Memory B cell (primary cell): ENCODE results near the gene CTXN3.

ENCODE experiments used
- ATAC-seq: fragments of 150-1000 bp; cut with Tn5 transposase; 2 replicates; pipeline ENCODE4 v1.10.0; 2021; ENCODE audit warnings: low read depth, mild to moderate bottlenecking, moderate library complexity
- DNase-seq, 2 donors: peaks; one replicate each; pipeline ENCODE4 v3.0.0; 2022; ENCODE audit warnings: low spot score in 2 of 2
- H3K27ac Mint-ChIP-seq: one replicate; pipeline ENCODE4 v1.8.0; 2022; ENCODE audit warnings: mild to moderate bottlenecking, moderate library complexity, mixed read lengths
- H3K27me3 Mint-ChIP-seq: one replicate; pipeline ENCODE4 v1.8.0; 2022; ENCODE audit warnings: mixed read lengths
- H3K36me3 Mint-ChIP-seq: one replicate; pipeline ENCODE4 v1.8.0; 2022; ENCODE audit warnings: mild to moderate bottlenecking, mixed read lengths
- H3K4me1 Mint-ChIP-seq: one replicate; pipeline ENCODE4 v1.8.0; 2022; ENCODE audit warnings: mixed read lengths
- H3K4me3 Mint-ChIP-seq: one replicate; pipeline ENCODE4 v1.8.0; 2022; ENCODE audit warnings: mild to moderate bottlenecking, moderate library complexity, mixed read lengths
- H3K9me3 Mint-ChIP-seq: one replicate; pipeline ENCODE4 v1.8.0; 2022; ENCODE audit warnings: mixed read lengths

The CTXN3 gene

GRCh38 chr5:127621601-127622325 lies 27.1 kb upstream of the CTXN3 start:
- no peak for DNase-seq
- Mint-ChIP-seq H3K9me3 (no peaks in the 10 kb centered on the region), H3K4me3 (no peak overlapping the region), H3K36me3 (no peaks in the 10 kb centered on the region), H3K27ac (no peak overlapping the region), H3K4me1 (no peaks in the 10 kb centered on the region), H3K27me3 (peaks cover 2% of the 10 kb centered on the region)
- no peak for ATAC-seq

- no peak for ATAC-seq
- H3K4me3 Mint-ChIP-seq = no peak overlapping the region
- H3K9me3 Mint-ChIP-seq = no peaks in the 10 kb centered on the region
- peaks cover 5% of the 10 kb centered on the region for H3K27me3 Mint-ChIP-seq
- H3K36me3 Mint-ChIP-seq = no peaks in the 10 kb centered on the region
- no peak for DNase-seq
- H3K4me1 Mint-ChIP-seq = no peaks in the 10 kb centered on the region
- H3K27ac Mint-ChIP-seq = no peak overlapping the region
Measured at GRCh38 chr5:127634007-127634406, 14.9 kb upstream of the CTXN3 start.

- ATAC-seq (no peak), DNase-seq (no peak)
- no peaks in the 10 kb centered on the region for H3K36me3 Mint-ChIP-seq
- no peak overlapping the region for H3K4me3 Mint-ChIP-seq
- no peaks in the 10 kb centered on the region for H3K9me3 Mint-ChIP-seq
- H3K27me3 Mint-ChIP-seq = peaks cover 8% of the 10 kb centered on the region
- H3K4me1 Mint-ChIP-seq = no peaks in the 10 kb centered on the region
- H3K27ac Mint-ChIP-seq = no peak overlapping the region
Measured at GRCh38 chr5:127639828-127640227, 9.1 kb upstream of the CTXN3 start.

GRCh38 chr5:127642949-127643348 lies 5.9 kb upstream of the CTXN3 start:
- Mint-ChIP-seq H3K4me3 (no peak overlapping the region), H3K27me3 (peaks cover 8% of the 10 kb centered on the region)
- DNase-seq = no peak

GRCh38 chr5:127643607-127644006 lies 5.3 kb upstream of the CTXN3 start:
- no peak for ATAC-seq
- no peaks in the 10 kb centered on the region for H3K9me3 Mint-ChIP-seq
- H3K36me3 Mint-ChIP-seq = no peaks in the 10 kb centered on the region
- no peak overlapping the region for H3K27ac Mint-ChIP-seq
- H3K27me3 Mint-ChIP-seq = peaks cover 6% of the 10 kb centered on the region
- H3K4me3 Mint-ChIP-seq = no peak overlapping the region
- no peaks in the 10 kb centered on the region for H3K4me1 Mint-ChIP-seq
- no peak for DNase-seq

More at GRCh38 chr5:127642949-127643348, 5.9 kb upstream of the CTXN3 start:
- H3K36me3 Mint-ChIP-seq = no peaks in the 10 kb centered on the region
- H3K9me3 Mint-ChIP-seq = no peaks in the 10 kb centered on the region
- no peak overlapping the region for H3K27ac Mint-ChIP-seq
- H3K4me1 Mint-ChIP-seq = no peaks in the 10 kb centered on the region
- no peak for ATAC-seq

GRCh38 chr5:127645300-127645726 lies 3.6 kb upstream of the CTXN3 start:
- Mint-ChIP-seq H3K4me3 (no peak overlapping the region), H3K27me3 (peaks cover 7% of the 10 kb centered on the region), H3K9me3 (no peaks in the 10 kb centered on the region), H3K4me1 (no peaks in the 10 kb centered on the region), H3K36me3 (no peaks in the 10 kb centered on the region), H3K27ac (no peak overlapping the region)
- no peak for ATAC-seq
- no peak for DNase-seq

GRCh38 chr5:127647361-127647958 lies 1.4 kb upstream of the CTXN3 start:
- ATAC-seq (no peak), DNase-seq (no peak)
- Mint-ChIP-seq H3K4me1 (no peaks in the 10 kb centered on the region), H3K9me3 (no peaks in the 10 kb centered on the region), H3K36me3 (no peaks in the 10 kb centered on the region), H3K4me3 (no peak overlapping the region), H3K27me3 (peaks cover 7% of the 10 kb centered on the region), H3K27ac (no peak overlapping the region)

- no peaks in the 10 kb centered on the region for H3K9me3 Mint-ChIP-seq
- ATAC-seq = no peak
Measured at GRCh38 chr5:127650022-127650421, 1.1 kb downstream of the CTXN3 start.

GRCh38 chr5:127650649-127651048 lies 1.8 kb downstream of the CTXN3 start:
- no peak overlapping the region for H3K4me3 Mint-ChIP-seq
- H3K4me1 Mint-ChIP-seq = no peaks in the 10 kb centered on the region
- no peak for DNase-seq
- no peaks in the 10 kb centered on the region for H3K36me3 Mint-ChIP-seq
- no peak for ATAC-seq
- H3K27ac Mint-ChIP-seq = no peak overlapping the region
- H3K9me3 Mint-ChIP-seq = no peaks in the 10 kb centered on the region
- peaks cover 3% of the 10 kb centered on the region for H3K27me3 Mint-ChIP-seq

More at GRCh38 chr5:127650022-127650421, 1.1 kb downstream of the CTXN3 start:
- H3K4me1 Mint-ChIP-seq = no peaks in the 10 kb centered on the region
- no peaks in the 10 kb centered on the region for H3K36me3 Mint-ChIP-seq
- H3K27me3 Mint-ChIP-seq = peaks cover 3% of the 10 kb centered on the region
- H3K27ac Mint-ChIP-seq = no peak overlapping the region
- no peak overlapping the region for H3K4me3 Mint-ChIP-seq
- no peak for DNase-seq

- Mint-ChIP-seq H3K4me1 (no peaks in the 10 kb centered on the region), H3K36me3 (no peaks in the 10 kb centered on the region), H3K27ac (no peak overlapping the region), H3K27me3 (peaks cover 1% of the 10 kb centered on the region), H3K9me3 (no peaks in the 10 kb centered on the region), H3K4me3 (no peak overlapping the region)
- DNase-seq (no peak), ATAC-seq (no peak)
Measured at GRCh38 chr5:127652952-127653611, 4.2 kb downstream of the CTXN3 start.

- Mint-ChIP-seq H3K4me1 (no peaks in the 10 kb centered on the region), H3K36me3 (no peaks in the 10 kb centered on the region), H3K4me3 (no peak overlapping the region), H3K27me3 (peaks cover 1% of the 10 kb centered on the region), H3K27ac (no peak overlapping the region), H3K9me3 (no peaks in the 10 kb centered on the region)
- ATAC-seq (no peak), DNase-seq (no peak)
Measured at GRCh38 chr5:127656825-127657224, 7.9 kb downstream of the CTXN3 start.

GRCh38 chr5:127660047-127660733 lies 11.3 kb downstream of the CTXN3 start:
- Mint-ChIP-seq H3K27me3 (peaks cover 1% of the 10 kb centered on the region), H3K4me3 (no peak overlapping the region), H3K9me3 (no peaks in the 10 kb centered on the region), H3K4me1 (no peaks in the 10 kb centered on the region), H3K27ac (no peak overlapping the region), H3K36me3 (no peaks in the 10 kb centered on the region)
- no peak for ATAC-seq
- no peak for DNase-seq

GRCh38 chr5:127664093-127664492 lies 15.2 kb downstream of the CTXN3 start:
- no peaks in the 10 kb centered on the region for H3K4me1 Mint-ChIP-seq
- no peak overlapping the region for H3K4me3 Mint-ChIP-seq
- no peak overlapping the region for H3K27ac Mint-ChIP-seq
- ATAC-seq (no peak), DNase-seq (no peak)
- H3K9me3 Mint-ChIP-seq = no peaks in the 10 kb centered on the region
- H3K27me3 Mint-ChIP-seq = peaks cover 1% of the 10 kb centered on the region
- no peaks in the 10 kb centered on the region for H3K36me3 Mint-ChIP-seq

GRCh38 chr5:127665641-127666040 lies 16.8 kb downstream of the CTXN3 start:
- Mint-ChIP-seq H3K36me3 (no peaks in the 10 kb centered on the region), H3K27ac (no peak overlapping the region), H3K27me3 (peaks cover 3% of the 10 kb centered on the region), H3K4me1 (no peaks in the 10 kb centered on the region), H3K9me3 (no peaks in the 10 kb centered on the region), H3K4me3 (no peak overlapping the region)
- ATAC-seq = no peak
- no peak for DNase-seq
